Heart left ventricle (tissue), 13 donors: ENCODE measurements around the gene SKIC3.

Experiments used
- CTCF ChIP-seq, 12 donors: fragments of 200-600 bp; sonication (generic) in 4 of 12; IDR thresholded peaks; one replicate each; pipeline versions ENCODE4 v1.5.0 to v1.8.0; 2018 to 2022; ENCODE audit warnings: antibody characterized with exemption in 12 of 12, mild to moderate bottlenecking in 5 of 12
- POLR2A ChIP-seq, 2 donors: fragments of 450-650 bp; IDR thresholded peaks; one replicate each; pipeline ENCODE4 v1.6.1; 2017; ENCODE audit warnings: antibody characterized with exemption in 2 of 2, mild to moderate bottlenecking in 2 of 2, moderate library complexity in 2 of 2
- donor health status: ischemic (EF 13 %, LVEDD 7.1; RV severe dilation, severe dysfunction).
- donor health status: DM: no; HTN: yes; CAD: no.
- donor health status: DM: no; HTN: no; CAD: no.
- donor health status: ischemic (EF 25% LVEDD 6.9; RV normal size, moderate dysfunction).
- donor health status: ischemic (EF 25% LVEDD 5.7; RV mildly dilated, moderate dysfunction).
- donor health status: ischemic (EF 35%, LVEDD 5.7; RV mildly dilated, moderate dysfunction).
- donor health status: nonischemic (EF 11% LVEDD 7.7; RV severe dilation, severe dysfunction).
- donor health status: DM: yes; HTN: yes; CAD: no.
- donor health status: PGD.
- donor health status: ischemic (EF 29% LVEDD 5.4; RV normal size, mild dysfunction).
- donor health status: nonischemic (EF 23%, LVEDD 6.1; RV moderate dilation, normal function).

DNA sequence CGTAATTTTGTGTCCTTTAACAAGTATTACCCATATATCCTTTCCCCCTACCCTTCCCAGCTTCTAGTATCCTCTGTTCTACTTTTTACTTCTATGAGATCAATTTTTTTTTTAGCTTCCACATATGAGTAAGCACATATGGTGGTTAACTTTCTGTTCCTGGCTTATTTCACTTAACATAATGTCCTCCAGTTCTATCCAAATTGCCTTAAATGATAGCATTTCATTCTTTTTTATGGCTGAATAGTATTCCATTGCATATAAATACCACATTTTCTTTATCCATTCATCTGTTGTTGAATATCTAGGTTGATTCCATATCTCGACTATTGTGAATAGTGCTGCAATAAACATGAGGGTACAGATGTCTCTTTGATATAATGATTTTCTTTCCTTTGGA is 36.4 kb downstream of the SKIC3 start:
- TF ChIP-seq CTCF (IDR thresholded peaks at IDR 0.05) (no peak), POLR2A (IDR thresholded peaks at IDR 0.05) (no peak)
